ENCODE results near the gene SH2D4B. TPM values are rescaled to one million over a fixed set of nuclear protein-coding genes. Genes with fewer than 3 reads are reported as not detected.

Gene SH2D4B
- total and polyA plus RNA-seq, 2 experiments from 2014 or later, result not detected

- peaks cover 6% of the 10 kb centered on the region for H3K4me1 ChIP-seq (ENCODE audit: insufficient read depth)
- H3K27me3 ChIP-seq, result no peaks in the 10 kb centered on the region
- no peaks in the 10 kb centered on the region for H3K9me3 ChIP-seq (ENCODE audit: low read depth)
- H4K20me1 ChIP-seq (ENCODE audit: insufficient read depth, poor library complexity, severe bottlenecking), result no peaks in the 10 kb centered on the region
- no peak overlapping the region for H3K27ac ChIP-seq
- no peak overlapping the region for H3K4me2 ChIP-seq
- H2AFZ ChIP-seq, result no peak overlapping the region
- peaks cover 11% of the 10 kb centered on the region for H3K36me3 ChIP-seq (replicated peaks; ENCODE audit: insufficient read depth, low read depth)
- no peak for DNase-seq (ENCODE audit: low spot score)
- no peaks in the 10 kb centered on the region for H3K9me2 ChIP-seq (replicated peaks; ENCODE audit: insufficient read depth)
- H3K79me2 ChIP-seq, result peaks cover 31% of the 10 kb centered on the region
- no peak for TF ChIP-seq CTCF (IDR thresholded peaks at IDR 0.05; ENCODE audit: poor library complexity)
- no peak for TF ChIP-seq EZH2phosphoT487 (IDR thresholded peaks at IDR 0.05; ENCODE audit: low read depth, severe bottlenecking, unreplicated experiment)
- TF ChIP-seq EZH2 (IDR thresholded peaks at IDR 0.05; ENCODE audit: borderline replicate concordance), result no peak
- no peak overlapping the region for H3K4me3 ChIP-seq
- 93% methylated on average over 10 of the region's 10 CpGs for WGBS (ENCODE audit: low lambda C conversion rate, missing lambda C conversion rate)
Measured at GRCh38 chr10:80512031-80512526, 25.6 kb upstream of the SH2D4B start.

DNA sequence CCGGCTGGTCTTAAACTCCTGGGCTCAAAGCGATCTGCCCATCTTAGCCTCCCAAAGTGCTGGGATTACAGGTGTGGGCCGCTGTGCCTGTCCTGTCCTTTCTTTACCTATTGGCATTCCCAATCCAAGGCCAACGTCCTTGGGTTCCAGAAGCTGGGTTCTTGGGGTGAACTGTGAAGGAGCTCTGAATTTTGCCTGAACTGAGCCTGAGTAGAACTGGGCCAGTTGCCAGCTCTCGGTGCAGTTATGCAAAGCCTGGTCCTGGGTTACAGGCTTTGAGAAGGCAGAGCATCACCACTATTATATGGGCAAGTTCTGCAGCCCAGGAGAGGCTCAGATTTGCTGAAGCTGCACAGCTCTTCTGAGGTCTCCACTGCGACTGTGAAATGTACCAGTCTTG, 24.6 kb upstream of the SH2D4B start:
- Histone ChIP-seq H3K36me3 (replicated peaks; ENCODE audit: insufficient read depth, low read depth) (peaks cover 11% of the 10 kb centered on the region), H3K4me3 (no peak overlapping the region), H3K9me2 (replicated peaks; ENCODE audit: insufficient read depth) (no peaks in the 10 kb centered on the region), H3K27me3 (no peaks in the 10 kb centered on the region), H3K79me2 (peaks cover 25% of the 10 kb centered on the region), H3K27ac (no peak overlapping the region), H2AFZ (no peak overlapping the region), H3K4me1 (ENCODE audit: insufficient read depth) (no peaks in the 10 kb centered on the region), H3K4me2 (no peak overlapping the region), H3K9me3 (ENCODE audit: low read depth) (no peaks in the 10 kb centered on the region), H4K20me1 (ENCODE audit: insufficient read depth, poor library complexity, severe bottlenecking) (no peaks in the 10 kb centered on the region)
- no peak for DNase-seq (ENCODE audit: low spot score)
- no peak for TF ChIP-seq EZH2phosphoT487 (IDR thresholded peaks at IDR 0.05; ENCODE audit: low read depth, severe bottlenecking, unreplicated experiment)
- TF ChIP-seq CTCF (IDR thresholded peaks at IDR 0.05; ENCODE audit: poor library complexity), result no peak
- 96% methylated on average over 6 of the region's 6 CpGs for WGBS (ENCODE audit: low lambda C conversion rate, missing lambda C conversion rate)

DNA sequence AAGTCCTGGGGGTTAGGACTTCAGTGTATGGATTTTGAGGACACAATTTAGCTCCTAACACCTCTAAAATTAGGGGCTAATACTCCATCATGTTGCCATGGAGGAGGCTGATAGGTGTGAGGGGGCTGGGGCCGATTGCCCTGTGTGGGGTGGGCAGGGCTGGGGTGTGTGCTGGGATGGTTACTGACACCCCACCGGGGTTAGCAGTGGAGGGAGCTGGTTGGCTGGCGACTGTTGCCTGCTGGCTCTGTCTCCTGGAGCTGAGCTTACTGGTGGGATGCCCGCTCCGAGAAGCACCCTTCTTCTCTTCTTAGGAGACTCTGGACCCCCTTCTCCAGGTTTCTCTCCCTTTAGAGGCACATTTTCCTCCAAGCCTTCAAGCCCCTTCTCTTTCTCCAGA, 22.2 kb upstream of the SH2D4B start:
- Histone ChIP-seq H3K4me2 (no peak overlapping the region), H3K9me2 (replicated peaks; ENCODE audit: insufficient read depth) (no peaks in the 10 kb centered on the region), H3K79me2 (peaks cover 5% of the 10 kb centered on the region), H3K27me3 (no peaks in the 10 kb centered on the region), H4K20me1 (ENCODE audit: insufficient read depth, poor library complexity, severe bottlenecking) (no peaks in the 10 kb centered on the region), H2AFZ (no peak overlapping the region), H3K4me1 (ENCODE audit: insufficient read depth) (no peaks in the 10 kb centered on the region), H3K27ac (no peak overlapping the region), H3K4me3 (no peak overlapping the region), H3K9me3 (ENCODE audit: low read depth) (no peaks in the 10 kb centered on the region), H3K36me3 (replicated peaks; ENCODE audit: insufficient read depth, low read depth) (peaks cover 11% of the 10 kb centered on the region)
- no peak for DNase-seq (ENCODE audit: low spot score)
- TF ChIP-seq CTCF (IDR thresholded peaks at IDR 0.05; ENCODE audit: poor library complexity) (no peak), EZH2 (IDR thresholded peaks at IDR 0.05; ENCODE audit: borderline replicate concordance) (no peak), EZH2phosphoT487 (IDR thresholded peaks at IDR 0.05; ENCODE audit: low read depth, severe bottlenecking, unreplicated experiment) (no peak)
- WGBS (ENCODE audit: low lambda C conversion rate, missing lambda C conversion rate), result 85% methylated on average over 3 of the region's 5 CpGs

GRCh38 chr10:80515941-80516340, 21.8 kb upstream of the SH2D4B start:
- Histone ChIP-seq H2AFZ (no peak overlapping the region), H3K27me3 (no peaks in the 10 kb centered on the region), H4K20me1 (ENCODE audit: insufficient read depth, poor library complexity, severe bottlenecking) (no peaks in the 10 kb centered on the region), H3K4me2 (no peak overlapping the region), H3K9me2 (replicated peaks; ENCODE audit: insufficient read depth) (no peaks in the 10 kb centered on the region), H3K4me1 (ENCODE audit: insufficient read depth) (no peaks in the 10 kb centered on the region), H3K36me3 (replicated peaks; ENCODE audit: insufficient read depth, low read depth) (peaks cover 11% of the 10 kb centered on the region), H3K27ac (no peak overlapping the region), H3K4me3 (no peak overlapping the region), H3K79me2 (peaks cover 2% of the 10 kb centered on the region), H3K9me3 (ENCODE audit: low read depth) (no peaks in the 10 kb centered on the region)
- TF ChIP-seq EZH2phosphoT487 (IDR thresholded peaks at IDR 0.05; ENCODE audit: low read depth, severe bottlenecking, unreplicated experiment) (no peak), EZH2 (IDR thresholded peaks at IDR 0.05; ENCODE audit: borderline replicate concordance) (no peak), CTCF (IDR thresholded peaks at IDR 0.05; ENCODE audit: poor library complexity) (no peak)
- DNase-seq (ENCODE audit: low spot score), result no peak
- 93% methylated on average over 12 of the region's 12 CpGs for WGBS (ENCODE audit: low lambda C conversion rate, missing lambda C conversion rate)

Data from hepatocyte (in vitro differentiated cells).